HuH-7.5 (cell line): ENCODE results near the gene BAIAP2.

Experiments
- DNase-seq: peaks from one replicate; pipeline ENCODE4 v3.0.0; 2011; ENCODE audit warnings: low spot score

The BAIAP2 gene

GRCh38 chr17:81111066-81111465 lies 76.1 kb downstream of the BAIAP2 start:
- DNase-seq = no peak

DNA sequence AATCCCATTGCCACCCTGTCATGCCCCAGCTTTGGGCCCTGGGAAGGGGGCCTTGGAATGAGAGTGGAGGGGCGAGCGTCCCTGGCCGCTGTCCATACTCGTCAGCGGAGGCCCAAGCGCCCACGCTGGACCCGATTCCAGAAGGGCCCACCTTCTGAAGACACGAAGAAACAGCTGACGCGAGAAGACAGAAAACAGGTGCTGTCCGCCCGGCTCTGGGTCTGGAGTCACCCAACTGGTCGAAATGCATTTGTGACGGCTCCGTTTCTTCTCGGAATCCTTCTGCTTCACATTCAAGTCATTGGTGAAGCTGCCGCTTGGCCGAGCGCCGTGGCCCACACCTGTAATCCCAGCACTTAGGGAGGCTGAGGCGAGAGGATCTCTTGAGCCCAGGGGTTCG lies 77.5 kb downstream of the BAIAP2 start:
- no peak for DNase-seq

DNA sequence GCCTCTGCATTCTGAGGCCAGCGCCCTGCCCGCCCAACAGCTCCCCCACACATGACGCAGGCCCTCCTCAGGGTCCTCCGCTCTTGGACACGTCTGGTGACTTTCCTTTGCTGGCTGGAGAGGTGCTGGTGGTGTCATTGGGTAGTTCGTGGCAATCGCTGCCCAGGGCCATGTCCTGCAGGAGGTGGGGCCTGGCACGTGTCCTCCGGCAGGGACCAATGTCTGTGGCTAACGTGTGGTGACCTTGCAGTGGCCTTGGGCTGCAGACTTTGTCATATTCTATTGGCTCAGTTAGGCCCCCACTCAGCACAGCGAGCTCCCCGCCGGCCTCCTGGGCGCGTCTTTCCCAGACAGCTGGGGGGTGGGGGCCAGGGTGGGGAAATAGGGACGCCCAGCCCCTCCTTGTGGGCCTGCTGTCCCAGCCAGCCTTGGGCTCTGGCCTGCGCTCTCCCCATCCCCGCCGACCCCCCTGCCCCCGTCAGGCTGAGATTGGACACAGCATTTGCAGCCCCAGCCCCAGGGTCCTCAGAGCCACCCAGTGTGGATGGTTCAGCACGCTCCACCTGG lies 78.3 kb downstream of the BAIAP2 start:
- no peak for DNase-seq

- DNase-seq = no peak
Observed at GRCh38 chr17:81114351-81115093, 79.6 kb downstream of the BAIAP2 start.

DNA sequence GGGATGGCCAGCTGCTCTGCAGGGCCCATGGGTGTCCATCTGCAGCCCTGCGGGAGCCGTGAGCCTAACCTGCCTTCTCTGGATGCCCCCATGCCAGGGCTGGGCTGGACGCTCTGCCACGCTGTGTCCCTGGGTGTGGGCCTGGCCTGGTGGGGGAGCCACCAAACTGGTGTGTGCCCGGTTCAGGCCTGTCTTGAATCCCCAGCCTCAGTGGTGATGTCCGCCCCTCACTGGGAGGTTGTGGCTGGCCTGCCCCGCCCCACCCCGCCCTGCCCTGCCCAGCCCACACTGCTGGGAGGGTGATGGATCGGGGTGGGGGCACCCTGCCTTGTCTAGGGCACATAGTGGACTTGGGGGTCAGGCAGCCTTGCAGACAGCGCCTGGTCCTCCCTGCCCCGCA lies 80.3 kb downstream of the BAIAP2 start:
- no peak for DNase-seq

- DNase-seq = no peak
Observed at GRCh38 chr17:81115749-81116464, 81.0 kb downstream of the BAIAP2 start.

GRCh38 chr17:81116704-81117103 lies 81.8 kb downstream of the BAIAP2 start:
- no peak for DNase-seq

GRCh38 chr17:81117672-81118198 lies 82.8 kb downstream of the BAIAP2 start:
- DNase-seq = no peak

GRCh38 chr17:81118308-81119221 lies 83.6 kb downstream of the BAIAP2 start:
- DNase-seq = no peak

DNA sequence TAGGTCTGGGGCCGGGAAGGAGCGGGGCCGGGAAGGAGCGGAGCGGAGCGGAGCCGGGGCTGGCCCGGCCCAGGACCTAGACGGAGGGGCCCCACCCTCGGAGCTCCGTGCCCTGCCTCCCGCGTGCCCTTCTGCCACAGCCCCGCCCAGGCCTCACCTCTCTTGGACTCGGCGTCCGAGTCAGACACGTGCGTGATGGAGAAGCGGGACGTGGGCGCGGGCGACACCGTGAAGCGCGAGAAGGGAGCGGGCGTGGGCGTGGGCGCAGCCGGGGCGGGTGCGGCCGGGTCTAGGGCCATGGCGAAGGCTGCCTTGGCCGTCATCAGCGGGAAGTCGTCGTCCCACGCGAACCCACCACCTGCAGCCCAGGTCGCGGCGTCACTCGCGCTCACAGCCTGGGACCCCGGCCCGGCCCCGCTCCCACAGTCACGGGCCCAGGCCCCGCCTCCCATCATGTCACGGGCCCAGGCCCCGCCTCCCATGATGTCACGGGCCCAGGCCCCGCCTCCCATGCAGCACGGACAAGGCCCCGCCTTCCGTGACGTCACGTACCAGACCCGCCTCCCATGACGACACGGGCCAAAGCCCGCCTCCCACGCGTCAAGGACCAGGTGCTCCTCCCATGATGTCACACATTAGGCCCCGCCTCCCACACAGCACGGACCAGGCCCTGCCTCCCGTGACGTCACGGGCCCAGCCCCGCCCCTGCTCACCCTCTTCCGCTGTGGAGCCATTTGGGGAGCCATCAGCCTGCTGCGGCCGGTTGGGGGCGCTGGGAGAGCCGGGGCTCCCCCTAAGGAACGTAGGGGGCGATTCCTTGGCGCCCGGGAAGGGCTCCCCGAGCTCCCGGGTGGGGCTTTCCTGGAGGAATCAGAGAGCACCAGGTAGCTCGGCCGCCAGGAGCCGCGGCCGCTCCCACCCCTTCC lies 84.5 kb downstream of the BAIAP2 start:
- DNase-seq = peak; percentile 92

GRCh38 chr17:81120149-81120484 lies 85.2 kb downstream of the BAIAP2 start:
- no peak for DNase-seq

DNA sequence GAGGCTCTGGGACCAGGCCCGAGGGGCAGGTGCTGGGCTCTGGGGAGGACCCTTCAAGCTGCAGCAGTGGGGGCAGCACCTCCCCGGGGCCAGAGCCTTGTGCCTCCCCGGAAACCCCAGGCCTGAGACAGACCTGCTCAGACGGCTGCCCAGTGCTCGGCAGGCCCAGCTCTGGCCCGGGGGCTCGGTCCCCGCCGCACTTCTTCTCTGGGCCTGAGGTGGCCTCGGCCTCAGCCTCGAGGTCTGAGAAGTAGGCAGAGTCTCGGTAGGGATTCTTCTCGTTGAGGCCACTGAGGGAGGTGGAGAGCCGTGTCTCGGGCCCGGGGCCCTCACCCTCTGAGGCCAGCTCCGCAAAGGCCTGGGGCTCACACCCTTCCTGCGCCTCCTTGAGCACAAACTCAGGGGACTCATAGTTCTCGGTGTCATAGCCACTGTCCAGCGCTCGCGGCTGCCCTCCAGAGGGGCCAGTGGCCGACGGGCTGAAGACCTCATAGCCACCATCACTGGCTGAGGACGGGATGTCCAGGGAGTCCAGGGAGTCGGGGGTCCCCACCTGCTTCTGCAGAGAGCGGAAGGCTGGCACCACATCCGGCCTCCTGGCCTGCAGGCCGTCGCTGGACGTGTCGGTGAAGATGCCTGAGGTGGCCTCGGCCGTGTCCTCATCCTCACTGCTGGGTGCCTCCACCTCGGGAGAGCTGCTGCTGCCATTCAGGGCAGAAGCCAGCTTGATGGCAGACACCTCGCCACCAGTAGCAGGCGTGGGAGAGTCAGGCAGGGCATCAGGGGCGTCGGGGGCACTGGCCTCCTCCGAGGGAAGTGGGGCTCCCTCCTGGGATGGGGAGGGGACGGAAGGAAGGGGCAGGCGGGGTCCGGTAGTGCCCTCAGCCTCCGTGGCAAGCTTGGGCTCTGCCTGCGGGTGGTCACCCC lies 86.0 kb downstream of the BAIAP2 start:
- DNase-seq = no peak

DNA sequence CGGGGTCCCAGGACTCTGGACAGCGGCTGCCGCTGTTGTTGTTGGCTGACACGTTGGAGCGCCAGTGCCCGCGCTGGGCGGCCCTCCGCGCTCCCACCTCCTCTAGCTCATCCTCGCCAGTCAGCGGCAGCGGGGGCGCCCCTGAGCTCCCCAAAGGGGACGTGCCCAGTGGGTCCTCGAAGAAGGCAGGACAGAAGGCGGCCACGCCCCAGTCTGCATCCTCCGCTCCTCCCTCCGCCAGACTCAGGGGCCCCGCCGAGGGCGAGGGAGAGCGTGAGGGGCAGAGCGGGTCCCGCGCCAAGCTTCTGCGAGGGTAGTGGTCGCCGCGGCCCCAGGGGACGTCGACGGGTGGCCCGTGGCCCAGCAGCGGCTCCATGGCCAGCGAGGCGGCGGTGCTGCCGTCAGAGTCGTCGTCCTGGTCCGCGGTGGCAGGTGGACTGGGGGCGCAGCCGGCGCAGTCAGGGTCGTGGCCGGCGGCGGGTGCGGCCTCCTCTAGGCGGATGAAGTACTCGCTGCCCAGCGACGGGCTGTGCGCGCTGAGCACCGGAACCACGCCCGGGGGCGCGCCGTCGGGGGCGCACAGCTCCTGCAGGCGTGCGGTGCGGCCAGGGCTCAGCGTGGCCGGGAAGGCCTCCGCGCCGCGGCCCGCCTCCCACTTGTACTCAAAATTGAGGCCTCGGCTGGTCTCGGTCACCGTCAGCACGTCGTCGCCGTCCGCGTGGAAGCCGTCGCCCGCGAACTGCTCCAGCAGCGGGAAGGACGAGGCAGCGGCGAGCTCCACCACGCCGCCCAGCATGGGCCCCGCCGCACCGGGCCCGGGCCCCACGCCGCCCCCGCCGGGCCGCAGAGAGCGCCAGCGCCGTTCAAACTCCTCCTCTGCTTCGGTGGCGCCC lies 87.1 kb downstream of the BAIAP2 start:
- no peak for DNase-seq

DNA sequence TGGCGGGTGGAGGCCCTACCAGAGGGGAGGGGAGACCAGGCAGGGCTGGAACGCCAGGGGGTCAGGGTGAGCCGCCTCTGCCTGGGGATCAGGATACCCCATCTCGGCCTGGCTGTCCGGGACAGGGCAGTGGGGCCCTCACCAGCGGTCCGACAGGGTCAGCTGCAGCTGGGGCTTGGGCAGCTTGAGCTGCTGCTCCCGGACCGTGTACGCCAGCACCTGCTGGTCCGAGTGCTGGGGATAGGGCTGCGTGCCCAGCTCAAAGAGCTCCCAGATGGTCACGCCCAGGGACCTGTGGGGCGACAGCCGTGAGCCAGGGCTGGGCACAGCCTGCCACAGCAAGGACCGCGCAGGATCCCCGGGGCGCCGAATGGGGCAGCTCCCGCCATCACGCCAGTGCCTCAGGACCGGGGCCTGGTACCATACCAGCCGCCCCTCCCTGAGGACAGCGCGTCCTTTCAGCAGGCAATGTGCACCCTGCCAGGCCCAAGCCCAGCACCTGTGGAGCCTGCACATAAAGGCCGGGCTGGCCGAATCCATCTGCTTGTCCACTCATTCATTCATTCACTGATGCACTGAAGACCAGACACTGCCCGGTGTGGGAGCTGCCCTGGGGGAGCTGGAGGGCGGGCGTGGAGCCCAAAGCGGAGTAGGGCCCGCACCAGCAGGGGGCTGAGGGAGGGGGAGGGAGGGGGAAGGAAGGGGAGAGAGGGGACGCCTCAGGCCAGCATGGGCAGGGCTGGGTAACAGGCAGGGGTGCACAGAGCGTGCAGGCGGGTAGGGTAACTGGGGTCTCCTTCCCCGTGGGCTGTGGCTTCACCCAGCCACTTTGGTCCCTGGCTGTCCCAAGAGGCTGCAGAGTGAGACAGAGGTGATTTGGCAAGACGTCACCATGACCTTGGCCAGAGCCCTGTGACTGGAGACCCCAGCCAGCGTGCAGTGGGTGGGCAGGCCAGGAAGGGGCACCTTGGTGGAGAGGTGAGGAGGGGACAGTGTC lies 88.4 kb downstream of the BAIAP2 start:
- no peak for DNase-seq

GRCh38 chr17:81124377-81124776 lies 89.4 kb downstream of the BAIAP2 start:
- DNase-seq = no peak

DNA sequence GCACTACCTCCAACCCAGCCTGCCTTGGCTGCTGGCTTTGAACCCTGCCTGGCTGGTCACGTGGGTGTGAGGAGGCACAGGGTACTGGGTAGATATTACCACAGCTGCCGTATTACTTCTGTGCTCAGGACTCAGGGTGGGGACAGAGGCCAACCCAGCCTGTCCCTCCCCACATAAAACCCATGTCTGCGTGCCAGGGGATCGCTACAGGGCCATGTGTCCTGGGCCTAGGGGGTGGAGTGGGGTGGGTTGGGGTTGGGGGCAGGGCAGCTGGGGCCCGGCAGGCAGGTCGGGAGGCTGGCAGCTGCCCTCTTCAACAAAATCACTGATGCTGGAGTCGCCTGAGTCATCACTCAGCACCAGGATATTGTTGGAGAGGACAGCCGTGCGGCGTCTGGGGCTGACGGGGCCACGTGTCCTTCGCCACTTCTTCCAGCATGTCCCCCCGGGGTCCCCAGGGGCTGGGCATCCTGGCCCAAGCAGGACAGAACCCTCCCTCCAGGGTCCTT lies 90.7 kb downstream of the BAIAP2 start:
- DNase-seq = no peak
